ENCODE results near the gene TTC33.

The TTC33 gene

DNA sequence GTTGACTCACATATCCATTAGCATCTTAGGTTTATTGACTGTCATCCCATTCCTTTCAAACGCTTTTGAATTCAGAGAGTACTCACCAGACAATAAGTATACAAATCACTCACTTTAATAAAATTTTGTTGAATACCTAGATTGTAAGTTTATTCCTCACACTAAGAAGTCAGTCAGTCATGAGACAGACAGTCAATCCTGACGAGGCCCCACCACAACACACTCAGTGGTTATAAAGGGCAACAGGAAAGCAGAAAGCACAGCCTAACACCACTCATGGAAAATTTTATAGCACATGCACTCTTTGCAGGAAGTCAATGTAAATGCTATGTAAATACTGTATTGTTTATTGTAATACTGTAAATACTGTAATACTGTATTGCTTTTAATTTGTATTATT lies 252.3 kb downstream of the TTC33 start:
- TF ChIP-seq, protein P1, sequence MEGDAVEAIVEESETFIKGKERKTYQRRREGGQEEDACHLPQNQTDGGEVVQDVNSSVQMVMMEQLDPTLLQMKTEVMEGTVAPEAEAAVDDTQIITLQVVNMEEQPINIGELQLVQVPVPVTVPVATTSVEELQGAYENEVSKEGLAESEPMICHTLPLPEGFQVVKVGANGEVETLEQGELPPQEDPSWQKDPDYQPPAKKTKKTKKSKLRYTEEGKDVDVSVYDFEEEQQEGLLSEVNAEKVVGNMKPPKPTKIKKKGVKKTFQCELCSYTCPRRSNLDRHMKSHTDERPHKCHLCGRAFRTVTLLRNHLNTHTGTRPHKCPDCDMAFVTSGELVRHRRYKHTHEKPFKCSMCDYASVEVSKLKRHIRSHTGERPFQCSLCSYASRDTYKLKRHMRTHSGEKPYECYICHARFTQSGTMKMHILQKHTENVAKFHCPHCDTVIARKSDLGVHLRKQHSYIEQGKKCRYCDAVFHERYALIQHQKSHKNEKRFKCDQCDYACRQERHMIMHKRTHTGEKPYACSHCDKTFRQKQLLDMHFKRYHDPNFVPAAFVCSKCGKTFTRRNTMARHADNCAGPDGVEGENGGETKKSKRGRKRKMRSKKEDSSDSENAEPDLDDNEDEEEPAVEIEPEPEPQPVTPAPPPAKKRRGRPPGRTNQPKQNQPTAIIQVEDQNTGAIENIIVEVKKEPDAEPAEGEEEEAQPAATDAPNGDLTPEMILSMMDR (IDR thresholded peaks at IDR 0.05; ENCODE audit: low read depth, low read length) = no peak
- no peak overlapping the region for H3K4me3 ChIP-seq (ENCODE audit: low read depth, low read length)

DNA sequence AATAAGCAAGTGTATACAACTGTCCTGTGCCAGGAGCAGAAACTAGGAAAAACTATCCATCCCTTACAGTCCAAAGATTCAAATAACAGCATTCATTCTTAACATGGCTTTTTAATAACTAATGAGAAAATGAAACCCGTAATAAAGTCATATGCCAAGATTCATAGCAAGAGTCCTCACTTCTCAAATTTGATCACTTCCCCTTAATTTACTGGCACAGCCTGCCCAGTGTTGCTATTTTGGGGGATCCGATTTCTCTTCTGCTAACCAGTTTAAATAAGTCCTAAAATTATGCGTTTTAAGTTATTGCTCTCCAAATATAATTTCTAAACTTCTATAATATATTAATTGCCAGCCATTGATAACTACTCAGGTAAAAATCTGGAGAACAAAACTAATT lies 253.0 kb downstream of the TTC33 start:
- H3K4me3 ChIP-seq (ENCODE audit: low read depth, low read length) = no peak overlapping the region
- TF ChIP-seq, protein P1 (IDR thresholded peaks at IDR 0.05; ENCODE audit: low read depth, low read length) = no peak

DNA sequence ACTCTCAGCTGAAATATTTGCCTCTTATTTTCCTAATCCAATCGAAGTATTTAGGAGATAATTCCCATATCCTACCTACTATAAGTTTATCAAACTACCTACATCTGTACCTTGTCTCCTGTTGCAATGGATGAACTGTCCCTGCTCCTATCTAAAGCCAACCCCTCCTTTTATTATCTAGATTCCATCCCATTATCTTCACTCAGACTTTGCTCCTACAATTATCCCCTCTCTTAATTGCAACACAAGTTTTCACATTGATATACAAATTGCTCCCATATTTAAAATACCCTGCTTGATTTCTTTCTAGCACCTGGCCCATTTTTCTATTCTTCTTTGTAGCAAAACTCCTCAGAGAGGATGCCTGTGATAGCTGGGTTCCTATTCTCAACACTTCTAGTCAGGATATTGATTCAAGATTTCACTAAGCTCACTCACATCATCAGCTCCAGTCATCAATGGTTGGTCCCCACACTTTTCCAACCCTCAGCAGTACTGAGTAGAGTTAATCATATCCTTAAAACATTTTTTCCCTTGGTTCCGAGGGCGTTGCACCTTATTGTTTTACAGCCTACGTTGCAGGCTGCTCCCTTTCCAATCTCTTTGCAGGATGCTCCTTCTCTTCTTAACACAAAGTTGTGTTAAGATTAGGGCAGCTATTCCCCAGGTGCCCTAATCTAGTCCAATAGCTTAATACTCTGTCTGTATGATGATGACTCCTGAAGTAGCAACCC lies 253.9 kb downstream of the TTC33 start:
- no peak overlapping the region for H3K4me3 ChIP-seq (ENCODE audit: low read depth, low read length)
- TF ChIP-seq, protein P1 (IDR thresholded peaks at IDR 0.05; ENCODE audit: low read depth, low read length) = no peak

DNA sequence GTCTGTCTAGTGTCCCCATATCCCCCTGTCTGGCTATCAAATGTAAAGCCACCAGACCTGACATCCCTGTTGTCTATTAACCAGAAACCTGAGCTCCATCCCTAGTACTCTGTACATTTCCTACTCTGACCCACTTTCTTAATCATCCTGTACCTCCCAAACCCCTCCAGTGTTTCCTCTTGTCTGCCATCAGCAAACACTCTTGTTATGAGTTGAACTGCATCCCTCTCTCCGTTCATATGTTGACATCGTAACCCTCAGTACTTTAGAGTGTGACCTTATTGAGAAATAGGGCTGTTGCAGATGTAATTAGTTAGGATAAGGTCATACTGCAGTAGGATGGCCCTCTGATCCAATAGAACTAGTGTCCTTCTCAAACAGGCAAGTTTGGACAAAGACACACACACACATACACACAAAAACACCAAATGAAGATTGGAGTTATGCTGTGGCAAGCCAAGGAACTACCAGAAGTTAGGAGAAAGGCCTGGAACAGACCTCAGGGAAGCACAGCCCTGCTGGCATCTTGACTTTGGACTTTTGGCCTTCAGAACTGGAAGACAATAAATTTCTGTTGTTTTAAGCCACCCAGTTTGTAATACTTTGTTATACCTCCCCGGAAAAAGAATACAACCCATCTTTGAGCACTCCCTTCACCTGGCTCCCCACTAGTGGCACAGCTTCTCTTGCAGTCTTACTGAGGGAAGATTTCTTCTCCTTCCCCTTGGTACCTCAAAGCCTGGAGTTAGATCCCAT lies 256.1 kb downstream of the TTC33 start:
- TF ChIP-seq, protein P1 (IDR thresholded peaks at IDR 0.05; ENCODE audit: low read depth, low read length) = no peak

DNA sequence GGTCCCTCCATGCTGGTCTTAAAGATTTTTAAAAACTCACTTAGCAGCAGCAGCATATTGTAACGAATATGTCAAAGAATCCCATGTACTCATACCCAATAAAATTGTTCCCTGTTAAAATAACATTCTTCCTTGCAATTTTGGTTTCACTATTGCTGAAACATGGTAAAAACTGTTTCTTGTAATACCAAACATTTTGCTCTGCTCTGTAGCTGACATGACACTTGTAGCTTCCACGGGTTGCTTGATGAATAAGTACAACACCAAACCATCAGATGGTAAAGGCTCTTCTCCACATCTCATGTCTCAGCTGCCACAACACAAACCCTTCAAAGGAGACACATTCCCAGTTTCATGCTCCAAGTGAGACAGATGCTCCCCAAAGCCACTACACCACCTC lies 256.8 kb downstream of the TTC33 start:
- TF ChIP-seq, protein P1 (IDR thresholded peaks at IDR 0.05; ENCODE audit: low read depth, low read length) = no peak
- H3K4me3 ChIP-seq (ENCODE audit: low read depth, low read length) = no peak overlapping the region

More for the DNA sequence above, 256.1 kb downstream of the TTC33 start:
- H3K4me3 ChIP-seq (ENCODE audit: low read depth, low read length) = no peak overlapping the region

DNA sequence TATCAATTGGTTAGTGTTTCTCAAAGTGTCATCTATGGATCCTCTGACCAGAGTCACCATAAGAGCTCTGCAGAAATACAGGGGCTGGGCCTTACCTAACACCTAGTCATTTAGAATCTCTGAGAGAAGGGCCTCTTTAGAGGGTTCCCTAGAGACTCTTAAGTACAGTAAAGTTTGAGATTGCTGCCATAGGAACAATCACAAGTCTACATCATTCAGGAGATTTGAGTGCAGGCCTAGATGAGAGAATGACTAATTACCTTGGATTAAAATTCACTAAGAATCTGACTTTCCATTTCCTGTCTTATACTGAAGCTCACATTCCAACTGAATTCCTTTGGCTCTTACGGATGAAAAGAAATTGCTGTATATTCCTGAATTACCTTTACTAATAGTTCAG lies 258.2 kb downstream of the TTC33 start:
- TF ChIP-seq, protein P1 (IDR thresholded peaks at IDR 0.05; ENCODE audit: low read depth, low read length) = no peak
- H3K4me3 ChIP-seq (ENCODE audit: low read depth, low read length) = no peak overlapping the region

DNA sequence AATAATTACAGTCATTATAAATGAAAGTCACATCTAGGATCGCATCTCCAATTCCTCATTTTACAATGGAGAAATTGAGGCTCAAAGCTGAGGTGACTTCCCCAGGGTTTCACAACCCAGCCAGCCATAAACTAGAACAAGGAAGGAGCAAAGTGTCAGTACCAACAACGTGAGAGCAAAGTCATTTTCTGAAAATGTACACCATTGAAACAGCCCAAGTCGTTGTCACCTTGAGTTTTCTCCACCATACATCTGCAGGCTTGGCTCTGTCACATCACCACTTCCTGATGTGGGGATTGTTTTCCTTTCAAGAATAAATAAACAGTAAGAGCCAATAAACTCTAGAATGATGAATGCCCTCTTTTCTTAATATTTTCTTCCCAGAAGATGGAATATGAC lies 260.5 kb downstream of the TTC33 start:
- TF ChIP-seq, protein P1 (IDR thresholded peaks at IDR 0.05; ENCODE audit: low read depth, low read length) = no peak
- no peak overlapping the region for H3K4me3 ChIP-seq (ENCODE audit: low read depth, low read length)
